AG20443 (cell line): ENCODE data around the gene LITAF.
"Not testable (repeated sequence)": the region's sequence is repeated elsewhere in the genome, so short reads cannot be mapped to it uniquely, and the experiment has no call there.

ENCODE experiments used
- DNase-seq: peaks from one replicate; pipeline ENCODE4 v3.0.0; 2012; ENCODE audit warnings: low spot score, mixed read lengths

LITAF gene

GRCh38 chr16:11597235-11598095 is 10.7 kb upstream of the LITAF start:
- peak; percentile 64 for DNase-seq

GRCh38 chr16:11596572-11597226 is 10.0 kb upstream of the LITAF start:
- DNase-seq: no peak

- DNase-seq: no peak
Measured at GRCh38 chr16:11593581-11593980, 6.9 kb upstream of the LITAF start.

- not testable (repeated sequence) for DNase-seq
Measured at GRCh38 chr16:11593076-11593475, 6.4 kb upstream of the LITAF start.

GRCh38 chr16:11591630-11592029 is 4.9 kb upstream of the LITAF start:
- not testable (repeated sequence) for DNase-seq

GRCh38 chr16:11589198-11589550 is 2.5 kb upstream of the LITAF start:
- DNase-seq: no peak

- DNase-seq: no peak
Measured at GRCh38 chr16:11588321-11589197, 1.8 kb upstream of the LITAF start.

- no peak for DNase-seq
Measured at GRCh38 chr16:11587643-11588247, 1.0 kb upstream of the LITAF start.

- no peak for DNase-seq
Measured at GRCh38 chr16:11586378-11586855, 302 bp downstream of the LITAF start.

GRCh38 chr16:11585460-11586377 is 1.0 kb downstream of the LITAF start:
- DNase-seq: peak; percentile 43

GRCh38 chr16:11583889-11584565 is 2.7 kb downstream of the LITAF start:
- DNase-seq: no peak

- peak; percentile 34 for DNase-seq
Measured at GRCh38 chr16:11583166-11583565, 3.6 kb downstream of the LITAF start.

- DNase-seq: no peak
Measured at GRCh38 chr16:11582157-11582814, 4.4 kb downstream of the LITAF start.

- DNase-seq: no peak
Measured at GRCh38 chr16:11581678-11582077, 5.0 kb downstream of the LITAF start.

GRCh38 chr16:11580451-11581086 is 6.2 kb downstream of the LITAF start:
- no peak for DNase-seq

- not testable (repeated sequence) for DNase-seq
Measured at GRCh38 chr16:11577290-11577660, 9.4 kb downstream of the LITAF start.

- DNase-seq: no peak
Measured at GRCh38 chr16:11576427-11577289, 10.1 kb downstream of the LITAF start.

- DNase-seq: no peak
Measured at GRCh38 chr16:11575223-11575589, 11.5 kb downstream of the LITAF start.
